GM23338 (cell line): Measurements from ENCODE around the gene EPM2AIP1. TPM values are rescaled to one million over a fixed set of nuclear protein-coding genes. Genes with fewer than 3 reads are reported as not detected.

Experiments
- ATAC-seq: fragments of 200-7000 bp; cut with Tn5 transposase; 3 replicates; pipeline ENCODE4 v1.9.1; 2020
- DNase-seq: peaks from one replicate; pipeline ENCODE4 v3.0.0-alpha.2; 2015; ENCODE audit warnings: low spot score
- H2AFZ ChIP-seq: fragments of 200-600 bp; sonication (generic); 2 replicates; pipeline ENCODE4 v1.8.0; 2016; ENCODE audit warnings: antibody characterized with exemption, mild to moderate bottlenecking, moderate library complexity
- H3F3A ChIP-seq: fragments of 200-600 bp; sonication (generic); replicated peaks from 2 replicates; pipeline ENCODE4 v1.8.0; 2017; ENCODE audit warnings: antibody characterized with exemption, mixed run types, low read depth
- H3K27ac ChIP-seq: fragments of 200-600 bp; sonication (generic); 2 replicates; pipeline ENCODE4 v1.6.1; 2016; ENCODE audit warnings: low read depth
- H3K27me3 ChIP-seq: fragments of 200-600 bp; sonication (generic); 2 replicates; pipeline ENCODE4 v1.8.0; 2016; ENCODE audit warnings: mild to moderate bottlenecking, mixed run types, moderate library complexity; ENCODE audit not compliant: insufficient read depth
- H3K36me3 ChIP-seq: fragments of 200-600 bp; sonication (generic); 2 replicates; pipeline ENCODE4 v1.8.0; 2016; ENCODE audit warnings: mild to moderate bottlenecking; ENCODE audit not compliant: insufficient read depth
- H3K4me1 ChIP-seq: fragments of 200-600 bp; sonication (generic); 2 replicates; pipeline ENCODE4 v1.8.0; 2016; ENCODE audit warnings: mild to moderate bottlenecking, moderate library complexity; ENCODE audit not compliant: insufficient read depth
- H3K4me2 ChIP-seq: fragments of 200-600 bp; sonication (generic); 2 replicates; pipeline ENCODE4 v1.7.1; 2017; ENCODE audit warnings: mixed run types
- H3K4me3 ChIP-seq: fragments of 200-600 bp; sonication (generic); 2 replicates; pipeline ENCODE4 v1.6.1; 2016; ENCODE audit warnings: mixed run types
- H3K79me2 ChIP-seq: fragments of 200-600 bp; sonication (generic); replicated peaks from 2 replicates; pipeline ENCODE4 v1.8.0; 2017; ENCODE audit warnings: mild to moderate bottlenecking; ENCODE audit not compliant: insufficient read depth
- H3K9me2 ChIP-seq: fragments of 200-600 bp; sonication (generic); 2 replicates; pipeline ENCODE4 v1.8.0; 2017; ENCODE audit not compliant: insufficient read depth
- H4K20me1 ChIP-seq: fragments of 200-600 bp; sonication (generic); replicated peaks from 2 replicates; pipeline ENCODE4 v1.8.0; 2017; ENCODE audit warnings: mild to moderate bottlenecking; ENCODE audit not compliant: insufficient read depth
- H3K27ac Mint-ChIP-seq: 2 replicates; pipeline ENCODE4 v1.8.0; 2020; ENCODE audit warnings: inconsistent platforms, mild to moderate bottlenecking, moderate library complexity, mixed read lengths
- H3K27me3 Mint-ChIP-seq: 3 replicates; pipeline ENCODE4 v1.8.0; 2022; ENCODE audit warnings: low read depth, mild to moderate bottlenecking, moderate library complexity, mixed read lengths, inconsistent platforms; ENCODE audit not compliant: insufficient read depth, poor library complexity
- H3K36me3 Mint-ChIP-seq: 3 replicates; pipeline ENCODE4 v1.8.0; 2021; ENCODE audit warnings: low read depth, mild to moderate bottlenecking, inconsistent platforms, moderate library complexity, mixed read lengths
- H3K4me1 Mint-ChIP-seq: 3 replicates; pipeline ENCODE4 v1.8.0; 2020; ENCODE audit warnings: mild to moderate bottlenecking, inconsistent platforms, mixed read lengths
- H3K4me3 Mint-ChIP-seq: 3 replicates; pipeline ENCODE4 v1.8.0; 2021; ENCODE audit warnings: moderate library complexity, mild to moderate bottlenecking, inconsistent platforms, mixed read lengths
- H3K9me3 Mint-ChIP-seq: 3 replicates; pipeline ENCODE4 v1.8.0; 2020; ENCODE audit warnings: moderate library complexity, mild to moderate bottlenecking, inconsistent platforms, mixed read lengths
- CREB1 ChIP-seq: fragments of 250-450 bp; sonication (Bioruptor Pico); IDR thresholded peaks from 2 replicates; pipeline ENCODE4 v1.5.0; 2020; ENCODE audit warnings: low read depth, mild to moderate bottlenecking, moderate library complexity
- CTCF ChIP-seq, 2 experiments: fragments of 200-600 bp in 1 of 2; sonication (generic) in 1 of 2; conservative IDR thresholded peaks; 2 replicates each; pipeline versions ENCODE4 v1.5.1 to v1.6.1; 2016 to 2017; ENCODE audit warnings: antibody characterized with exemption in 2 of 2, low read depth in 2 of 2, mild to moderate bottlenecking in 2 of 2, moderate library complexity in 1 of 2
- EZH2 ChIP-seq: fragments of 200-600 bp; sonication (generic); IDR thresholded peaks from one replicate; pipeline ENCODE4 v1.8.0; 2017; ENCODE audit warnings: antibody characterized with exemption, mild to moderate bottlenecking, low read depth; ENCODE audit not compliant: unreplicated experiment
- EZH2phosphoT487 ChIP-seq: fragments of 200-600 bp; sonication (generic); IDR thresholded peaks from one replicate; pipeline ENCODE4 v1.8.1; 2018; ENCODE audit warnings: antibody characterized with exemption; ENCODE audit not compliant: unreplicated experiment
- JUNB ChIP-seq: IDR thresholded peaks from one replicate; pipeline ENCODE4 v1.6.1; 2016; ENCODE audit warnings: antibody characterized with exemption; ENCODE audit not compliant: unreplicated experiment
- NANOG ChIP-seq: IDR thresholded peaks from 2 replicates; pipeline ENCODE4 v1.6.1; 2016; ENCODE audit warnings: antibody characterized with exemption, borderline replicate concordance
- REST ChIP-seq: IDR thresholded peaks from one replicate; pipeline ENCODE4 v1.6.1; 2018; ENCODE audit warnings: antibody characterized with exemption; ENCODE audit not compliant: unreplicated experiment
- STAT1 ChIP-seq: IDR thresholded peaks from one replicate; pipeline ENCODE4 v1.6.1; 2016; ENCODE audit warnings: antibody characterized with exemption; ENCODE audit not compliant: unreplicated experiment
- ZNF114 ChIP-seq: fragments of 250-450 bp; sonication (Bioruptor Pico); IDR thresholded peaks from 2 replicates; pipeline ENCODE4 v1.5.0; 2020; ENCODE audit warnings: mild to moderate bottlenecking, moderate library complexity
- ZNF331 ChIP-seq: fragments of 250-450 bp; sonication (Bioruptor Pico); IDR thresholded peaks from 2 replicates; pipeline ENCODE4 v1.5.0; 2020; ENCODE audit warnings: low read depth, mild to moderate bottlenecking, moderate library complexity
- polyA plus RNA-seq: library from polyadenylated mRNA; unstranded; fragments of >200 nt; fragmentation: Nextera tagmentation; extraction: Ambion mirVana; gene quantifications from 2 replicates; pipeline ENCODE4 v1.2.1, GENCODE V29; 2016
- total RNA-seq: library from RNA; depleted of rRNA; stranded (reverse); fragments of >200 nt; shearing (Covaris generic); gene quantifications from 2 replicates; pipeline ENCODE4 v1.2.3, GENCODE V29; 2014

The EPM2AIP1 gene
- total and polyA plus RNA-seq, 2 experiments from 2014 or later, result 7.2 to 10.6 TPM

- peaks cover 2% of the 10 kb centered on the region; the same call in 2 of the 3 replicates for H3K9me3 Mint-ChIP-seq
- Histone ChIP-seq H3K4me3 (no peak overlapping the region), H3K27ac (no peak overlapping the region), H3K27me3 (no peaks in the 10 kb centered on the region), H3K4me2 (no peak overlapping the region), H4K20me1 (peaks cover 7% of the 10 kb centered on the region; the same call in 1 of the 2 replicates), H3K4me1 (no peaks in the 10 kb centered on the region), H3F3A (no peaks in the 10 kb centered on the region), H2AFZ (no peak overlapping the region), H3K9me2 (no peaks in the 10 kb centered on the region), H3K79me2 (no peaks in the 10 kb centered on the region), H3K36me3 (peaks cover 37% of the 10 kb centered on the region)
- no peak for DNase-seq
- H3K4me1 Mint-ChIP-seq, result no peaks in the 10 kb centered on the region
- peaks cover 81% of the 10 kb centered on the region for H3K36me3 Mint-ChIP-seq
- TF ChIP-seq ZNF114 (CRISPR knock-in tag), result no peak
- TF ChIP-seq CTCF (conservative IDR thresholded peaks at IDR 0.05; ENCODE audit: low read depth in 2 of 2), result no peak
- no peak for TF ChIP-seq JUNB
- TF ChIP-seq NANOG, result no peak
- no peak for TF ChIP-seq REST
- TF ChIP-seq STAT1, result no peak
- TF ChIP-seq ZNF331, result no peak
- no peak for TF ChIP-seq EZH2phosphoT487
- no peak for TF ChIP-seq CREB1 (CRISPR knock-in tag)
- TF ChIP-seq EZH2, result no peak
- peaks cover under 1% of the 10 kb centered on the region for H3K27me3 Mint-ChIP-seq
- H3K4me3 Mint-ChIP-seq, result no peak overlapping the region
- no peak for ATAC-seq
- H3K27ac Mint-ChIP-seq, result no peak overlapping the region
These were observed 32.8 kb upstream of the EPM2AIP1 start for GRCh38 chr3:37025561-37026335.
